HG02588 (cell line): ENCODE results near the gene VCPKMT.
"Not testable (repeated sequence)": the region's sequence is repeated elsewhere in the genome, so short reads cannot be mapped to it uniquely, and the experiment has no call there.

Experiments
- ATAC-seq: cut with Tn5 transposase; IDR thresholded peaks from one replicate; pipeline ENCODE4 v1.9.1; 2021; ENCODE audit warnings: mild to moderate bottlenecking, moderate library complexity; ENCODE audit not compliant: unreplicated experiment

Gene VCPKMT

GRCh38 chr14:50093496-50093895 is 22.9 kb downstream of the VCPKMT start:
- ATAC-seq = no peak

- ATAC-seq = no peak
Observed at GRCh38 chr14:50092006-50092555, 24.3 kb downstream of the VCPKMT start.

DNA sequence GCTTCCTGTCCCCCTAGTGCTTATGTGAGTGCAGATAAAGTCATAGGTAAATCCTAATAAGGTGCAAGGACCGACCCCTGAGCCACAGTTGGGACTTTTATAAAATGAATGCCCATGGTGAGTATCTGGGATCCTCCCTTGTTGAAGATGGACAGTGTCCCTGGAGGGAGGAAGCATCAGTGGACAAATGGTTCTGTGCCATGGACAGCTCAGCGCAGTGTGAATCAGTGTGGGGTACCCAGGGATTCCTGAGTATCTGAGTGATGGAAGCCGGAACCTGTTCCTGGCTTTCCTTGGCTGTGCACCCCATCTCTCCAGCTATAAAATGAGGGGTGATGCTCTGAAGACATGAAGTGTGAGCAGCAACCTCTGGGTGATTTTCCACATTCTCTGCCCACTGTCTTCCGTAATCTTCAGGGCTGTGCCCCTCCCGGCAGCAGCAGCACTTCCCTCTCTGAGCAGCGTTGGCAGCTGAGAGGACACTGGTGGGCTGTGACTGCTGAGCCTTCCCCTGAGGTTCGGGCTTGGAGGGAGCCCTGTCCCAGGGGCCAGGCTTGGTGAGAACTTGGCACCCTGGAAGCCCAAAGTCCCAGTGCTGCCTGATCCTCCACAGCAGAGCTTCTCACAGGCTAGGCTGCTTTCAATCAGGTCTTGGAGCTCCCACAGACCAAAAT is 25.0 kb downstream of the VCPKMT start:
- no peak for ATAC-seq

GRCh38 chr14:50089208-50089607 is 27.2 kb downstream of the VCPKMT start:
- no peak for ATAC-seq

- no peak for ATAC-seq
Observed at GRCh38 chr14:50088731-50089130, 27.6 kb downstream of the VCPKMT start.

DNA sequence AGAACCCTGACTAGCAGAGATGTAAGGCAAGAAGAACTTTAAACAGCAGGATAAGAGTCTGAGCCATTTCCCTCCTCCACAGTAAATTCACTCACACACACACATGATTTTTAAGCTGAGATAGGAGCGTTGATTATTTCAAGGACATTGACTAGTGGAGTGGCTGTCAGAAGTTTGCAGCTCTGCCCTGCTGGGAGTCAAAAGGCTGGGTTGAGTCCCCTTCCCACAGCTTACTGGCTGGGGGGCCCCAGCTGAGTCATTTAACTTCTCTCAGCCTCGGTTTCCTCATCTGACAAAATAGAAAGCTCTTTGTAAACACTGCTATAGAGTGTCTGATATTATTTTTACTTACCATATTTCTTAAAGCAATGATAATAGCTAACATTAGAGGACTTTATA is 28.3 kb downstream of the VCPKMT start:
- no peak for ATAC-seq

- no peak for ATAC-seq
Observed at GRCh38 chr14:50087341-50088116, 28.8 kb downstream of the VCPKMT start.

DNA sequence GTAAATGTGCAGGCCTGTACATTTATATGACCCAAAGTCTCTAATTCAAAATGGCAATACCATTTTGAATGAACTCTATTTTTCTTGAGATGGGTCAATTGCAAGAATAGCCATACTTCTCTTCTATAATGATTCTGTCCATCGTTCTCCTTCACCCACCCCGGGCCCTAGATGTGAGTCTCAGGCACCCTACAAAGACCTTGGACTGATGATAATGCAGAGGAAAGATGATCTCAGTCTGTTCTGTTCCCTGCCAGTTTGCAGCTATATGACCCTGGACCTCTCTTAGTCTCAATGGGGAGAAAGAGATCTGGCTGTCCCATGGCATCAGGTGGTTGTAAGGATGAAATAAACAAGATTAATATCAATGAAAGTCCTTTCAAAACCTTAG is 30.1 kb downstream of the VCPKMT start:
- no peak for ATAC-seq

DNA sequence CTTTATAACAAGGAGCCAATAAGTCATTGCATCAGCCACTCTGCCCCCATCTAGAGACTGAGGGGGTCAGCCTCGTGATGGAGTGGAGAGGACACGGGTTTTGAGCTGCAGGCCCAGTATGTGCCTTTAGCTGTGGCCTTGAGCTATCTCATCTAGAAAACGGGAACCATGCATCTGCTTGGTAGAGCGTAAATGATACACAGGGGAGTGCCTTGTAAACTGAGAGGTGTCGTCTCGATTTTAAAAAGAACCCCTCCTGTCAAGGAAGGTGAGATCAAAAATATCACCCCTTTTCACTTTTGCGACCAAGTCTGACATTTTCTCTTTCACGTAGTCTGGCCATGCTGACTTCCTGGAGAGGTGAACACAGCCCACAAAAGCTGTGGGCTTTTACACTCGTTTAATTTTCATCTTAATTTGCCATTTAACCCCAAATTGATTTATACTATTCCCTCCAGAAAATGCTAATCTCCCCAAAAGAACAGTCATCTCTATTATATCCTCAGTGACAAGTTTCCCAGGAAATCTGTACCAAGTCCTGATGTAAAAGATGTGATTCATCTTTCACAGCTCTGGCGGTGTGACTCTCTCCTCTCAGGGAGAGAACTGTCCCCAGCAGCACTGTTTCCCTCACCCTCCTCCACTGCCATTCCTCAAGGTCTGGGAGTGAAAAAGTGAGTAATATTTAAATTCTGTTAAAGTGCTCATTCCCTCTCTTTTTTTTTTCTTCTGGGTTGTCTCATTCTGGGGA is 30.6 kb downstream of the VCPKMT start:
- ATAC-seq = peak; percentile 56

DNA sequence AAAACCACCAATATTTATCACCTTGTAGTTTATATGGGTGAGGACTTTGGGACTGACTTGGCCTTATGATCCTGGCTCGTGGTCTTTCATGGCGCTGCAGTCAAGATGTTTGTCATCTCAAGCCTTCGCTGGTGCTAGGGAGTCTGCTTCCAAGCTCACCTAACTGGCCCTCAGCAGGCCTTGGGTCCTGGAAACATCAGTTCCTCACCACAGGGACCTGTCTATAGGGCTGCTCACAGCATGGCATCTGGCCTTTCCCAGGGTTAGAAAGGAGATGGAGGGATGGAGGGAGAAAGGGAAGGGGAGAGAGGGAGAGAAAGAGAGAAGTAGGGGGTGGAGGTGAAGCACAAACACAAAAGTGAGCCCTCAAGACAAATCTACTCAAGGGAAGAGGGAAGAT is 31.7 kb downstream of the VCPKMT start:
- no peak for ATAC-seq

- peak; percentile 33 for ATAC-seq
Observed at GRCh38 chr14:50083467-50084337, 32.7 kb downstream of the VCPKMT start.

- peak; percentile 63 for ATAC-seq
Observed at GRCh38 chr14:50082784-50083466, 33.4 kb downstream of the VCPKMT start.

DNA sequence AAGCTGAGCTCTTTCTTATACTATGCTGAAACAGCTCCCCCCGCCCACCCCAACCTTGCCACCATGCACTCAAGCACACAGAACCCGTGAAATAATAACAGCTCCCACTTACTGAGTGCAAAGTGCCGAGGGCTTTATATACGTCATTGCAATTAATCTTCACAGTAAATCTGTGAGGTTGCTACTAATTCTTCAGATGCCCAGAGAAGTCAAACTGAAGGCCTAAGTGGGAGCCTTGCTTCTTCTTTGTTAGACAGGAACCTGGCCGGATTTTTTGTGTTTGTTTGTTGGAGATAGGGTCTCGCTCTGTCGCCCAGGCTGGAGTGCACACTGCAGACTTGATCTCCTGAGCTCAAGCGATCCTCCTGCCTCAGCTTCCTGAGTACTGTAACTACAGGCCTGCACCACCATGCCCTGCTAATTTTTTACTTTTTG is 34.0 kb downstream of the VCPKMT start:
- no peak for ATAC-seq

- ATAC-seq = not testable (repeated sequence)
Observed at GRCh38 chr14:50079103-50079502, 37.3 kb downstream of the VCPKMT start.

- ATAC-seq = not testable (repeated sequence)
Observed at GRCh38 chr14:50073663-50074062, 42.7 kb downstream of the VCPKMT start.

GRCh38 chr14:50072395-50072794 is 44.0 kb downstream of the VCPKMT start:
- no peak for ATAC-seq

DNA sequence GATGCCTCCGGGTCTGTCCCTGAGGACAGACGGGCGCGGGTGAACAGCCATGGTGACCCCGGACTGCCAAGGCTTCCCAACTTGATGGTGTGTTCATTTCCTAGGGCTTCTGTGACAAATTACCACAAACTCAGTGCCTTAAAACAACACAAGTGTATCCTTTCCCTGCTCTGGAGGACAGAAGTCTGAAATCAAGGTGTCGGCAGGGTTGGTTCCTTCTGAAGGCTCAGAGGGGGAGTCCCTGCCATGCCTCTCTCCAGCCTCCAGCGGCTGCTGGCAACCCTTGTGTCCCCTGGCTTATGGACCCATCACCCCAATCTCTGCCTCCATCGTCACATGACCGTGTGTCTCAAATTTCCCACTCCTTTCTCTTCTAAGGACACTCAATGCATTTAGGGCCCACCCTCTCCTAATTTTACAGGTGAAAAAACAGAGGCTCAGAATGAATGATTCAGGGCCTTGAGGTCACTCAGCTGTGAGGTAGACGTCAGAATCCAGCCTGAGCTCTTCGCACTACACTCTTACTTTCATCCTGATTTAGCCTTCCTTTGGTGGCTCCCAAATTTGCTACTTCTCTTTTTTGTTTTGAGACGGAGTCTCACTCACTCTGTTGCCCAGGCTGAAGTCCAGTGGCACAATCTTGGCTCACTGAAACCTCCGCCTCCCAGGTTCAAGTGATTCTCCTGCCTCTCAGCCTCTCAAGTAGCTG is 45.4 kb downstream of the VCPKMT start:
- peak; percentile 55 for ATAC-seq

DNA sequence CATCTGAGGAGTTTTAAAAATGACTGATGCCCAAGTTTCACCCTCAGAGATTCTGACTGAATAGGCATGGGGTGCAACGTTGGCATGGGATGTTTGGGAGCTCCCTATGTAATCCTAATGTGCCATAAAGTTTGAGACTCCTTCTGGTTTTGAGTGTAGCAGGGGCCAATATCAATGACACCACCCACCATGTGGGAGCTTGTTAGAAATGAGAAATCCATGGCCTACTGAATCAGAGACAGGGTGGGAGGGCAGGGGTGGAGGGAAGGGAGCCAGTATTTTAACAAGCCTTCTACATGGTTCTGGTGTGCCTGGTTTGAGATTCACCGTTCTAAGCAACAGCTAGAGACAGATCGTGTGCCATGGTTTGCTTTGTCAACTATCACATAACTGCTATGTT is 46.1 kb downstream of the VCPKMT start:
- no peak for ATAC-seq

DNA sequence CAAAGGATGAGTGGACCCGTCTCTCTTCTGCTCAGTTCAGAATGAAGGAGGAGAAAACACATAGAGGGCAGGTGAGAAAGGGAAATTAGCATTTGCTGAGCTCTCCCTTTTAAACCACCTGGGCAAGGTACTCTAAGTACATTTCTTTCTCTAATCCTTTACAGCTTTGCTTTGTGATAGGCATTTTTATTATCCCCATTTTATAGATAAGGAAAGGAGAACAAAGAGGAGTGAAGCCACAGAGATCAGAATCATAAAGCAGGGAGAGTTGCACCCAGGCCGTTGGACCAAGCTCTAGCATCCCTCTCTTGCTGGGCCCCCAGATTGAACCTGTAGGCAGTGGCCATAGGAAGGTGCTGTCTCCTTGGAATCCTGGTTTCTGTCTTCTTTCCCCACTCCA is 47.0 kb downstream of the VCPKMT start:
- no peak for ATAC-seq
